GM19455 (cell line): Measurements from ENCODE around the gene THADA.
"Not testable (repeated sequence)": the region's sequence is repeated elsewhere in the genome, so short reads cannot be mapped to it uniquely, and the experiment has no call there.

Experiments
- ATAC-seq: cut with Tn5 transposase; IDR thresholded peaks from one replicate; pipeline ENCODE4 v1.9.1; 2021; ENCODE audit not compliant: unreplicated experiment

Gene THADA

GRCh38 chr2:43605079-43605655 lies 9.3 kb upstream of the THADA start:
- ATAC-seq: no peak

DNA sequence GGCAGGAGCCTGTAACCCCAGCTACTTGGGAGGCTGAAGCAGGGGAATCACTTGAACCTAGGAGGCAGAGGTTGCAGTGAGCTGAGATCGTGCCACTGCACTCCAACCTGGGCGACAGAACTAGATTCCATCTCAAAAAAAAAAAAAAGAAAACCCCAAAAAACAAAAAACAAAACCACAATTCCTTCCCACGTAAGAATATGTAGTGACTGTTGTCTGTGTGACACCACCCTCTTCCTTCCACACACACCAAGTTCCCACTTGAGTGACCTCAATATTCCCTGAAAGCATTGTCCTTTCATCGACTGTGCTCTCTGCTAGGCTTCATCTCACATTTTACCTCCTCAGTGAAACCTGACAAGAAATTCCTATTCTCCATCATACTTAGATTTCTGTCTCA lies 8.8 kb upstream of the THADA start:
- ATAC-seq: no peak

- not testable (repeated sequence) for ATAC-seq
These were observed 4.8 kb upstream of the THADA start for GRCh38 chr2:43600596-43600995.

DNA sequence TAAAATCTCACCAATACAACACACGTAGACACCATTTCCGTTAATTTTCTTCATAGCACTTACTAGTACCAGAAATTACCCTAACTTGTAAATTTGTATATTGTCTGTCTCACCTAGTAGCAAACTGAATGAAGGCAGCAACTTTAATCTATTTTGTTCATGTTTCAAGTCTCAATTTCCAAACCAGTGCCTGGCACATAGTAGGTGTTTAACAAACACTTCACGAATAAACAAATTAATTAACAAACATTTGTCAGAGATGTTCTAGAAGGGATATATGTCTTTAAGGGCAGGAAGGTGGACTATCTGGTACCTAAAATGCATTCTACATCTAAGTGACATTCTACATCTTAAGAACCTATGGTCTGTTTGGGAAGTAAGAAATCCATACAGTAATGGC lies 963 bp downstream of the THADA start:
- no peak for ATAC-seq

- no peak for ATAC-seq
These were observed 2.6 kb downstream of the THADA start for GRCh38 chr2:43593254-43593653.

DNA sequence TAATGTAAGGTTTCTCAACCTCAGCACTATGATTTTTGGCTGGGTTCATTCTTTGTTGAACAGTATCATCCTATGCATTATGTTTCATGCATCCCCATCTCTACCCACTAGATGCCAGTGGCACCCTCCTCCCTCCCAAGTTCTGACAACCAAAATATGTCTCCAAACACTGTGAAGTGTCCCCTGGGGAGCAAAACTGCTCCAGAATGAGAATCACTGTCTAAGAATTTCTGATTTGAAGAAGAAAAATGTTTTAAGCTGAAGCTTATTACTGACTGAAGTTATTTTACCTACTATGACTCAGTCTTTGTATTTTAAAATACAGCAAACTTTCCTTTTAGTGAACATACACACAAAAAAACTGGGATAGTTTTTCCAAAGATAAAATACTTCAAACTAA lies 3.4 kb downstream of the THADA start:
- no peak for ATAC-seq

DNA sequence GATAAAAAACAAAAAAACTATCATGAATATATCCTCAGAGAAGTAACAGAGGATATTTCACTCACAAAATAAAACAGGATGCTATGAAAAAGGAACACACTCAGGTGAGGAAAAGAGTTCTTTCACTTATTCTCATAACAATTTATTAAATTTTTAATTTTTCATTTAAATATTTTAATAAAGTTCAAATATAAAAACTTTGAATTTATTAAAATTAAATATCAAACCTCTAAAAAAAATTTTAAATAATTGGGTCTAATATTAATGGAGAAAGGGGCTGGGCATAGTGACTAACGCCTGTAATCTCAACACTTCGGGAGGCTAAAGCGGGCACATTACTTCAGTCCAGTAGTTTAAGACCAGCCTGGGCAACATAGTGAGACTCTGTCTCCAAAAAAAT lies 10.1 kb downstream of the THADA start:
- no peak for ATAC-seq

DNA sequence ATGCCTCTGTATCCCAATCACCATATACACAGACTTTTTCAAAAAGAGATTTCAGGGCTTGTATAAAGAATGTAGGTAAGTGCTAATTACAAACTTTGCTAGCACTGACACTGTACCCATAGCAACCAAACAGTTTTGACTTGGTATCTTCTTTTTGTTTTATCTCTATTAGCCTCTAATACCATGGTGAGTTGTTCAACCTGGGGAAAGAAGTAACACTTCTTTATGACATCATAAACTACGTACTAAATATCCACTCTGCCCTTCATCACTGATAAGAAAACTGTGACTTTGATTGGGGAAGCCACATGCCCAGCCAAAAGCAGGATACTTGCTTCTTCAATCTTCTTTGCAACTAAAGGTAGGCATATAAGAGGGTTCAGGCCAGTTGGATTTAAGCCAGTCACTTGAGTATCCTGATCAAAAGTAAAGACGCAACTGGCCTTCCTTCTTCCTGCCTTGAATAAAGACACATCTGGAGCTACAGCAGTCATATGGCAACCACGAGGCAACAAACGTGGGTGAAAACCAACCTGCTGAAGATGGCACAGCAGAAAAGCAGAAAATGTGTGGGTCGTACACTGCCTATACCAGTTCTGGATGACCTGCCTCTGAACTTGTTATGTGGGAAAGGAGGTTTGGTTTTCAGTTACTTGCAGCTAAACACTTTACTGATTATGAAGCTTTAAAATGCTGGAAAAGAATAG lies 16.4 kb downstream of the THADA start:
- no peak for ATAC-seq

GRCh38 chr2:43576981-43577892 lies 18.6 kb downstream of the THADA start:
- no peak for ATAC-seq

GRCh38 chr2:43572244-43572643 lies 23.6 kb downstream of the THADA start:
- ATAC-seq: no peak

- peak; percentile 90 for ATAC-seq
These were observed 25.9 kb downstream of the THADA start for GRCh38 chr2:43569921-43570320.

DNA sequence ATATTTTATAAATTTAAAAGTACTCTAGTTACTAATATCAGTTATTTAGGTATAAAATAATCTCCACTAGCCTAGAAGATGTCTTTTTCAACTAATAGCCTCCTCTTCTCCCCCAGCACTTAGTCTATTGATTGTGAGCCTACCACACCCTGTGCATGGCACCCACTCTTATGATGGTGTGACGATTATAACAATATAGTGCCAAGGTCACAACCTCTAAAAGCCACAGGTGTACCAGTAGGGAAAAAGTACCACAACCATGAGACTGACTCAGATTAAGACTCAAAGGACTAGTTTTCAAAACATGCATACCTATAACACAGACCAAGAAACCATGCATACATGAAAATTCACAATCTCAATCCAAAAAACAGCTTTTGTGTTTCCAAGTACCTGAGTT lies 27.6 kb downstream of the THADA start:
- ATAC-seq: no peak

DNA sequence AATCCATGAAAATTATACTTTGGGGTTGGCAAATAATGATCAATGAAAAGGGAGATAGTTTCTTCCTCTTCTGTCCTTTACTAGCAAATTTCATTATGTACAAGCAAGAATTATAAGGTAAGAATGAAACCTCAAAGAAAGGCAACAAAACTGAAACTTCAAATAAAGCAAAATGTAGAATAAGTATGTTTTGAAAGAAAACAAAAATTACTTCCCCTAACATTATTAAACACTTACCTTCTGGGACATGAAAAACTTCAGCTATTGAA lies 29.4 kb downstream of the THADA start:
- ATAC-seq: no peak

- ATAC-seq: no peak
These were observed 32.2 kb downstream of the THADA start for GRCh38 chr2:43563679-43564078.

DNA sequence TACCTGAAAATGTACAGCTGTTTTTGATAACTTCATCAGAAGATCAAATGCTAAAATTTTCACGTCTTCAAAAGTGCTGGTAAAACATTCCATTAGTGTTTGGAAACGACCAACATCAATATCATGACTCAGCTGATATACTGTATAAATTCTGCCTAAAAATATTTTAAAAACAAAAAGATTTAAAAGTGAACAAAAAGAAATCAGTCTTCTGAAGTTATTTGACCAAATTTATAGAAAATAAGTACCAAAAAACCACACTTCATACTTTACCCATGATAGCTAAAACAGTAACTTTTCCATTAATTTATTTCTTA lies 35.6 kb downstream of the THADA start:
- no peak for ATAC-seq

DNA sequence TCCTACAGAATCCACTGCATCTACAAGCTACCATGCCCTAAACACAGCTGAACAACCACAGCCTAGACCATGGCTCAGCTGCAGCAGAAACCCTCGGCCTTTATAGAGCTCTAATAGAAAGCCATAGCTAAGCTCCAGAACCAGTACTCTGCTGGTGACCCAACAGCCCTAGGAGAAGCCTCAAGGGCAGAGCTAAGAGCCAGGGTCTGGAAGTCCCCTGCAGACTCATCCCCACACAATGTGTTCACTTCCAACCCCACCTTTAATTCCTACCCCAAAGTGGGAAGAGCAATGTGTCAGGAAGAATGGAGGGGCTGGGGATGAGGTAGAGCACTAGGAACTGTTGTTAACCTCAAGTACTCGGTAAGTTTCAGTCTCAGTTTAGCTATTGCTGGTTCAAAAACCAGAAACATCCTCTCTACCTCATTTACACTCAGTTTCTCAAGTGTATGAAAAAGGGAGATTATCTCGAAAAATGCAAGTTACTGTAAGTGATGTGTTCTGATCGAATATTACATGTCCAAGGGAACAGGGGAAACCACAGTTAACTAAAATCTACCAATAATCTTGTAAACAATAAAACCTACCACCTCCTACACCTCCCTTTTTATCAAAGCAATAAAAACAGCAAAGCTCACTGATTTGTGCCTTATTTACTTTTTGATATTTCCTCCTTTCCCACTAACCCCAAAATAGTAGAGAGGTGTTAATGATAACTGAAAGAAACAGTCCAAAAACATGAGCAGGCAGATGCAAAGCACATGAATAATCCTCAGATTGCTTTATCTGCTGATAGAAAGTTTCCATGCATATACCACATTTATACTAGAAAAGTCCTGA lies 36.2 kb downstream of the THADA start:
- peak; percentile 88 for ATAC-seq

- ATAC-seq: no peak
These were observed 38.6 kb downstream of the THADA start for GRCh38 chr2:43557196-43557595.

GRCh38 chr2:43556256-43556655 lies 39.6 kb downstream of the THADA start:
- ATAC-seq: no peak

- no peak for ATAC-seq
These were observed 42.4 kb downstream of the THADA start for GRCh38 chr2:43553341-43553855.

GRCh38 chr2:43551990-43552389 lies 43.8 kb downstream of the THADA start:
- ATAC-seq: no peak

- not testable (repeated sequence) for ATAC-seq
These were observed 47.5 kb downstream of the THADA start for GRCh38 chr2:43548381-43548780.
